Karpas-422 (cell line): Measurements from ENCODE around the gene CIT. TPM values are rescaled to one million over a fixed set of nuclear protein-coding genes. Genes with fewer than 3 reads are reported as not detected.

ENCODE experiments used
- DNase-seq: peaks from one replicate; pipeline ENCODE4 v3.0.0-alpha.2; 2015
- H2AFZ ChIP-seq: fragments of 200-600 bp; sonication (generic); 2 replicates; pipeline ENCODE4 v1.6.1; 2014; ENCODE audit warnings: antibody characterized with exemption, low read length, mixed read lengths
- H3K27ac ChIP-seq: fragments of 200-600 bp; sonication (generic); 2 replicates; pipeline ENCODE4 v1.5.1; 2014; ENCODE audit warnings: mild to moderate bottlenecking, low read length, moderate library complexity
- H3K27me3 ChIP-seq: fragments of 200-600 bp; sonication (generic); 2 replicates; pipeline ENCODE4 v1.6.1; 2014; ENCODE audit warnings: low read length, mixed read lengths
- H3K36me3 ChIP-seq: fragments of 200-600 bp; sonication (generic); 2 replicates; pipeline ENCODE4 v1.6.1; 2014; ENCODE audit warnings: low read length, mixed read lengths; ENCODE audit not compliant: insufficient read depth
- H3K4me1 ChIP-seq: fragments of 200-600 bp; sonication (generic); 2 replicates; pipeline ENCODE4 v1.6.1; 2014; ENCODE audit warnings: mild to moderate bottlenecking, low read length, mixed read lengths
- H3K4me2 ChIP-seq: fragments of 200-600 bp; sonication (generic); 2 replicates; pipeline ENCODE4 v1.6.1; 2014; ENCODE audit warnings: low read length, low read depth, mild to moderate bottlenecking; ENCODE audit not compliant: poor library complexity, severe bottlenecking
- H3K4me3 ChIP-seq: fragments of 200-600 bp; sonication (generic); 2 replicates; pipeline ENCODE4 v1.5.1; 2014; ENCODE audit warnings: mild to moderate bottlenecking, antibody characterized with exemption, low read length, mixed read lengths
- H3K79me2 ChIP-seq: fragments of 200-600 bp; sonication (generic); 2 replicates; pipeline ENCODE4 v1.6.1; 2014; ENCODE audit warnings: mild to moderate bottlenecking, low read length, mixed read lengths
- H3K9ac ChIP-seq: fragments of 200-600 bp; sonication (generic); 2 replicates; pipeline ENCODE4 v1.6.0; 2014; ENCODE audit warnings: low read length
- H3K9me2 ChIP-seq: fragments of 200-600 bp; sonication (generic), shearing (Covaris generic); replicated peaks from 2 replicates; pipeline ENCODE4 v1.6.0; 2014; ENCODE audit warnings: mild to moderate bottlenecking, low read length, moderate library complexity; ENCODE audit not compliant: insufficient read depth
- H3K9me3 ChIP-seq: fragments of 300-700, 200-600 bp; sonication (generic); 2 replicates; pipeline ENCODE4 v1.6.1; 2014; ENCODE audit warnings: low read length, mixed read lengths
- H4K20me1 ChIP-seq: fragments of 200-600 bp; sonication (generic); 2 replicates; pipeline ENCODE4 v1.6.1; 2014; ENCODE audit warnings: mild to moderate bottlenecking, antibody characterized with exemption, low read length, low read depth; ENCODE audit not compliant: insufficient read depth
- total RNA-seq: library from RNA; depleted of rRNA; stranded (reverse); fragments of >200 nt; shearing (Covaris generic); gene quantifications from 2 replicates; pipeline ENCODE4 v1.2.3, GENCODE V29; 2014; ENCODE audit warnings: low replicate concordance

Gene CIT
- total RNA-seq, 1 experiment from 2014 or later: 16.5 TPM

GRCh38 chr12:119696943-119697342 is 180.2 kb downstream of the CIT start:
- H3K4me1 ChIP-seq: no peaks in the 10 kb centered on the region
- H3K9me3 ChIP-seq: no peaks in the 10 kb centered on the region
- no peak for DNase-seq
- H3K4me3 ChIP-seq: no peak overlapping the region
- peaks cover 6% of the 10 kb centered on the region; the same call in 1 of the 2 replicates for H3K36me3 ChIP-seq
- H4K20me1 ChIP-seq: no peaks in the 10 kb centered on the region
- H3K27me3 ChIP-seq: no peaks in the 10 kb centered on the region
- no peaks in the 10 kb centered on the region for H3K9me2 ChIP-seq
- no peak overlapping the region for H2AFZ ChIP-seq
- H3K9ac ChIP-seq: no peak overlapping the region
- no peak overlapping the region for H3K4me2 ChIP-seq
- no peak overlapping the region for H3K27ac ChIP-seq
- H3K79me2 ChIP-seq: no peaks in the 10 kb centered on the region

- no peaks in the 10 kb centered on the region for H3K4me1 ChIP-seq
- no peak overlapping the region for H3K9ac ChIP-seq
- H3K4me2 ChIP-seq: no peak overlapping the region
- no peaks in the 10 kb centered on the region for H4K20me1 ChIP-seq
- H3K27ac ChIP-seq: no peak overlapping the region
- H3K36me3 ChIP-seq: peaks cover 5% of the 10 kb centered on the region; the same call in 1 of the 2 replicates
- peak; percentile 47 for DNase-seq
- H3K27me3 ChIP-seq: no peaks in the 10 kb centered on the region
- H3K9me2 ChIP-seq: no peaks in the 10 kb centered on the region
- H3K9me3 ChIP-seq: no peaks in the 10 kb centered on the region
- no peak overlapping the region for H3K4me3 ChIP-seq
- H3K79me2 ChIP-seq: no peaks in the 10 kb centered on the region
- H2AFZ ChIP-seq: no peak overlapping the region
These were observed 182.1 kb downstream of the CIT start for GRCh38 chr12:119695034-119695433.

- Histone ChIP-seq H3K27ac (no peak overlapping the region), H2AFZ (no peak overlapping the region), H4K20me1 (no peaks in the 10 kb centered on the region), H3K27me3 (no peaks in the 10 kb centered on the region), H3K9me3 (no peaks in the 10 kb centered on the region), H3K4me1 (no peaks in the 10 kb centered on the region), H3K4me3 (no peak overlapping the region), H3K9me2 (no peaks in the 10 kb centered on the region), H3K79me2 (no peaks in the 10 kb centered on the region), H3K9ac (no peak overlapping the region), H3K36me3 (peaks cover 2% of the 10 kb centered on the region; the same call in 1 of the 2 replicates), H3K4me2 (no peak overlapping the region)
- no peak for DNase-seq
These were observed 183.0 kb downstream of the CIT start for GRCh38 chr12:119694111-119694510.

- Histone ChIP-seq H3K4me3 (no peak overlapping the region), H3K4me1 (no peaks in the 10 kb centered on the region), H3K9ac (no peak overlapping the region), H3K27ac (no peak overlapping the region), H3K4me2 (no peak overlapping the region), H3K79me2 (no peaks in the 10 kb centered on the region), H3K9me3 (no peaks in the 10 kb centered on the region), H3K9me2 (no peaks in the 10 kb centered on the region), H4K20me1 (no peaks in the 10 kb centered on the region), H3K36me3 (peaks cover 2% of the 10 kb centered on the region; the same call in 1 of the 2 replicates), H3K27me3 (no peaks in the 10 kb centered on the region), H2AFZ (no peak overlapping the region)
- no peak for DNase-seq
These were observed 183.6 kb downstream of the CIT start for GRCh38 chr12:119693511-119693910.

GRCh38 chr12:119692997-119693396 is 184.1 kb downstream of the CIT start:
- Histone ChIP-seq H3K4me2 (no peak overlapping the region), H3K27me3 (no peaks in the 10 kb centered on the region), H3K36me3 (peaks cover 2% of the 10 kb centered on the region; the same call in 1 of the 2 replicates), H3K4me3 (no peak overlapping the region), H2AFZ (no peak overlapping the region), H3K9me2 (no peaks in the 10 kb centered on the region), H3K9ac (no peak overlapping the region), H3K79me2 (no peaks in the 10 kb centered on the region), H4K20me1 (no peaks in the 10 kb centered on the region), H3K27ac (no peak overlapping the region), H3K9me3 (no peaks in the 10 kb centered on the region), H3K4me1 (no peaks in the 10 kb centered on the region)
- no peak for DNase-seq

- no peak for DNase-seq
- H4K20me1 ChIP-seq: no peaks in the 10 kb centered on the region
- no peaks in the 10 kb centered on the region for H3K9me3 ChIP-seq
- peaks cover 2% of the 10 kb centered on the region; the same call in 1 of the 2 replicates for H3K36me3 ChIP-seq
- no peaks in the 10 kb centered on the region for H3K4me1 ChIP-seq
- H3K4me2 ChIP-seq: no peak overlapping the region
- no peaks in the 10 kb centered on the region for H3K79me2 ChIP-seq
- no peak overlapping the region for H3K4me3 ChIP-seq
- no peaks in the 10 kb centered on the region for H3K27me3 ChIP-seq
- no peak overlapping the region for H3K9ac ChIP-seq
- no peak overlapping the region for H3K27ac ChIP-seq
- H3K9me2 ChIP-seq: no peaks in the 10 kb centered on the region
- H2AFZ ChIP-seq: no peak overlapping the region
These were observed 184.7 kb downstream of the CIT start for GRCh38 chr12:119692410-119692809.

GRCh38 chr12:119691202-119691810 is 185.8 kb downstream of the CIT start:
- no peaks in the 10 kb centered on the region for H4K20me1 ChIP-seq
- H3K9me3 ChIP-seq: no peaks in the 10 kb centered on the region
- peaks cover 2% of the 10 kb centered on the region; the same call in 1 of the 2 replicates for H3K36me3 ChIP-seq
- H3K79me2 ChIP-seq: no peaks in the 10 kb centered on the region
- H3K9ac ChIP-seq: no peak overlapping the region
- H3K27ac ChIP-seq: no peak overlapping the region
- no peak overlapping the region for H2AFZ ChIP-seq
- H3K27me3 ChIP-seq: no peaks in the 10 kb centered on the region
- no peak for DNase-seq
- H3K9me2 ChIP-seq: no peaks in the 10 kb centered on the region
- H3K4me3 ChIP-seq: no peak overlapping the region
- H3K4me1 ChIP-seq: no peaks in the 10 kb centered on the region
- no peak overlapping the region for H3K4me2 ChIP-seq

- no peak for DNase-seq
- no peaks in the 10 kb centered on the region for H3K9me2 ChIP-seq
These were observed 187.1 kb downstream of the CIT start for GRCh38 chr12:119689935-119690500.

More at GRCh38 chr12:119689935-119690500, 187.1 kb downstream of the CIT start:
- H3K9ac ChIP-seq: no peak overlapping the region
- H3K27me3 ChIP-seq: no peaks in the 10 kb centered on the region
- no peak overlapping the region for H2AFZ ChIP-seq
- no peak overlapping the region for H3K4me2 ChIP-seq
- H3K4me1 ChIP-seq: no peaks in the 10 kb centered on the region
- H3K79me2 ChIP-seq: no peaks in the 10 kb centered on the region
- H4K20me1 ChIP-seq: no peaks in the 10 kb centered on the region
- H3K4me3 ChIP-seq: no peak overlapping the region
- no peaks in the 10 kb centered on the region for H3K9me3 ChIP-seq
- H3K27ac ChIP-seq: no peak overlapping the region
- H3K36me3 ChIP-seq: peaks cover 2% of the 10 kb centered on the region; the same call in 1 of the 2 replicates
